ENCODE data around the gene DGAT2.
"Not testable (repeated sequence)": the region's sequence is repeated elsewhere in the genome, so short reads cannot be mapped to it uniquely, and the experiment has no call there.

Gene DGAT2

GRCh38 chr11:75754933-75755332 is 13.6 kb upstream of the DGAT2 start:
- FAIRE-seq, result not testable (repeated sequence)

- FAIRE-seq, result no peak
Measured at GRCh38 chr11:75757651-75758050, 10.9 kb upstream of the DGAT2 start.

- no peak for FAIRE-seq
Measured at GRCh38 chr11:75759832-75760231, 8.7 kb upstream of the DGAT2 start.

GRCh38 chr11:75760243-75760642 is 8.3 kb upstream of the DGAT2 start:
- FAIRE-seq, result no peak

- no peak for FAIRE-seq
Measured at GRCh38 chr11:75760710-75761493, 7.7 kb upstream of the DGAT2 start.

- no peak for FAIRE-seq
Measured at GRCh38 chr11:75762158-75762557, 6.4 kb upstream of the DGAT2 start.

- no peak for FAIRE-seq
Measured at GRCh38 chr11:75762885-75763284, 5.7 kb upstream of the DGAT2 start.

GRCh38 chr11:75763846-75764245 is 4.7 kb upstream of the DGAT2 start:
- no peak for FAIRE-seq

GRCh38 chr11:75765116-75765515 is 3.5 kb upstream of the DGAT2 start:
- no peak for FAIRE-seq

- FAIRE-seq, result no peak
Measured at GRCh38 chr11:75766443-75767227, 1.9 kb upstream of the DGAT2 start.

- no peak for FAIRE-seq
Measured at GRCh38 chr11:75767228-75767572, 1.4 kb upstream of the DGAT2 start.

- no peak for FAIRE-seq
Measured at GRCh38 chr11:75767793-75768111, 826 bp upstream of the DGAT2 start.

GRCh38 chr11:75768909-75769771 is 562 bp downstream of the DGAT2 start:
- FAIRE-seq, result no peak

- no peak for FAIRE-seq
Measured at GRCh38 chr11:75770102-75770501, 1.5 kb downstream of the DGAT2 start.

- FAIRE-seq, result no peak
Measured at GRCh38 chr11:75771646-75772410, 3.2 kb downstream of the DGAT2 start.

- FAIRE-seq, result no peak
Measured at GRCh38 chr11:75773595-75774353, 5.2 kb downstream of the DGAT2 start.

- no peak for FAIRE-seq
Measured at GRCh38 chr11:75775056-75775455, 6.5 kb downstream of the DGAT2 start.

- FAIRE-seq, result no peak
Measured at GRCh38 chr11:75776546-75776945, 8.0 kb downstream of the DGAT2 start.

- no peak for FAIRE-seq
Measured at GRCh38 chr11:75777461-75778110, 9.0 kb downstream of the DGAT2 start.

- FAIRE-seq, result no peak
Measured at GRCh38 chr11:75778962-75779361, 10.4 kb downstream of the DGAT2 start.

- no peak for FAIRE-seq
Measured at GRCh38 chr11:75779960-75780359, 11.4 kb downstream of the DGAT2 start.
